PC-9 (cell line): ENCODE measurements around the gene SPDYE2. TPM values are rescaled to one million over a fixed set of nuclear protein-coding genes. Genes with fewer than 3 reads are reported as not detected.
"Not testable (repeated sequence)": the region's sequence is repeated elsewhere in the genome, so short reads cannot be mapped to it uniquely, and the experiment has no call there.

Experiments used
- BruUV-seq: library from RNA; stranded (reverse); fragments of 400-500 nt; replicated peaks from 2 replicates; lab custom pipeline; 2021; lab: Mats Ljungman, UMichigan
- CTCF ChIA-PET: fragments of 300-600 bp; sonication (Branson Sonifier 250); formaldehyde crosslinking; loops from one replicate; lab custom pipeline; 2022; ENCODE audit warnings: antibody characterized with exemption; lab: Charles Lee
- POLR2A ChIA-PET: fragments of 300-600 bp; sonication (Branson Sonifier 250); formaldehyde crosslinking; loops from one replicate; lab custom pipeline; 2022; ENCODE audit warnings: antibody characterized with exemption; ENCODE audit not compliant: unreplicated experiment; lab: Charles Lee
- DNase-seq, 2 experiments: peaks; one replicate each; pipeline versions ENCODE4 v3.0.0 to v3.0.0-alpha.2; 2015 to 2022; ENCODE audit warnings: mixed read lengths in 1 of 2
- H2AFZ ChIP-seq: fragments of 200-600 bp; sonication (generic); 2 replicates; pipeline ENCODE4 v1.8.1; 2017; ENCODE audit warnings: antibody characterized with exemption
- H3F3A ChIP-seq: fragments of 200-600 bp; sonication (generic); 2 replicates; pipeline ENCODE4 v1.8.1; 2017; ENCODE audit warnings: antibody characterized with exemption, mild to moderate bottlenecking, low read depth; ENCODE audit not compliant: insufficient read depth
- H3K27ac ChIP-seq: fragments of 200-600 bp; sonication (generic); 2 replicates; pipeline ENCODE4 v1.6.1; 2016; ENCODE audit warnings: mixed run types
- H3K27me3 ChIP-seq: fragments of 200-600 bp; sonication (generic); 2 replicates; pipeline ENCODE4 v1.6.1; 2016; ENCODE audit warnings: low read depth, mixed run types; ENCODE audit not compliant: insufficient read depth
- H3K36me3 ChIP-seq: fragments of 200-600 bp; sonication (generic); 2 replicates; pipeline ENCODE4 v1.6.1; 2016; ENCODE audit warnings: low read depth, mixed run types
- H3K4me1 ChIP-seq: fragments of 200-600 bp; sonication (generic); replicated peaks from 2 replicates; pipeline ENCODE4 v1.6.1; 2016; ENCODE audit warnings: mixed run types; ENCODE audit not compliant: insufficient read depth
- H3K4me2 ChIP-seq: fragments of 200-600 bp; sonication (generic); 2 replicates; pipeline ENCODE4 v1.6.1; 2017; ENCODE audit warnings: mixed run types
- H3K4me3 ChIP-seq: fragments of 200-600 bp; sonication (generic); 2 replicates; pipeline ENCODE4 v1.6.1; 2016; ENCODE audit warnings: mixed run types
- H3K79me2 ChIP-seq: fragments of 200-600 bp; sonication (generic); 2 replicates; pipeline ENCODE4 v1.6.1; 2017; ENCODE audit warnings: low read depth, mixed run types
- H3K9me2 ChIP-seq: fragments of 200-600 bp; sonication (generic); 2 replicates; pipeline ENCODE4 v1.8.1; 2017; ENCODE audit warnings: mild to moderate bottlenecking; ENCODE audit not compliant: insufficient read depth
- H3K9me3 ChIP-seq: fragments of 200-600 bp; sonication (generic); 2 replicates; pipeline ENCODE4 v1.8.1; 2016; ENCODE audit warnings: low read depth; ENCODE audit not compliant: insufficient read depth
- H4K20me1 ChIP-seq: fragments of 200-600 bp; sonication (generic); 2 replicates; pipeline ENCODE4 v1.8.1; 2017; ENCODE audit not compliant: insufficient read depth
- intact Hi-C: fragments of 100-400 bp; cut with micrococcal nuclease; formaldehyde crosslinking; loops from one replicate; pipeline ENCODE4 v1.10.0; 2022; ENCODE audit not compliant: unreplicated experiment
- total RNA-seq: library from RNA; stranded (reverse); gene quantifications from 2 replicates; pipeline ENCODE4 v1.2.3, GENCODE V29; 2021

The SPDYE2 gene
- total RNA-seq, 1 experiment from 2014 or later = not detected

DNA sequence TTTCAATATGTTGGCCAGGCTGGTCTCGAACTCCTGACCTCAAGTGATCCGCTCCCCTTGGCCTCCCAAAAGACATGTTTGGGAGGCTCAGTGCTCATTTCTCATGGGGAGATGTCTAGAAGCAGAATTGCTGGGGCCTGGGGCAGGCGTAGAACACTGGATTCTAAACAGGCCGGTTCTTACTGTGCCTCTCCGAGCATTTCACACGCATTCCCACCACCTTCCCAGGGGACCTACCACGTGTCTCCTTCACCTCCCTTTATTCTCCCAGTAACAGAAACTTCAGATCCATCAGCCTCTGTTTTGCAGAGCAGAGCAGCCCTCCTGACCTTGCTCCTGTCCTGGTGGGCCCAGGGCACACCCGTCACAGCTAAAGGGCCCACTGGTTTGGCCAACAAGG is 23.8 kb upstream of the SPDYE2 start:
- H3K9me2 ChIP-seq, H2AFZ ChIP-seq, CTCF ChIA-PET, H3K4me3 ChIP-seq, H3K4me2 ChIP-seq, POLR2A ChIA-PET, intact Hi-C loops, H3K27ac ChIP-seq, DNase-seq, H3F3A ChIP-seq, BruUV-seq, H3K27me3 ChIP-seq, H3K79me2 ChIP-seq, H4K20me1 ChIP-seq, H3K9me3 ChIP-seq, H3K36me3 ChIP-seq, H3K4me1 ChIP-seq: not testable (repeated sequence)

DNA sequence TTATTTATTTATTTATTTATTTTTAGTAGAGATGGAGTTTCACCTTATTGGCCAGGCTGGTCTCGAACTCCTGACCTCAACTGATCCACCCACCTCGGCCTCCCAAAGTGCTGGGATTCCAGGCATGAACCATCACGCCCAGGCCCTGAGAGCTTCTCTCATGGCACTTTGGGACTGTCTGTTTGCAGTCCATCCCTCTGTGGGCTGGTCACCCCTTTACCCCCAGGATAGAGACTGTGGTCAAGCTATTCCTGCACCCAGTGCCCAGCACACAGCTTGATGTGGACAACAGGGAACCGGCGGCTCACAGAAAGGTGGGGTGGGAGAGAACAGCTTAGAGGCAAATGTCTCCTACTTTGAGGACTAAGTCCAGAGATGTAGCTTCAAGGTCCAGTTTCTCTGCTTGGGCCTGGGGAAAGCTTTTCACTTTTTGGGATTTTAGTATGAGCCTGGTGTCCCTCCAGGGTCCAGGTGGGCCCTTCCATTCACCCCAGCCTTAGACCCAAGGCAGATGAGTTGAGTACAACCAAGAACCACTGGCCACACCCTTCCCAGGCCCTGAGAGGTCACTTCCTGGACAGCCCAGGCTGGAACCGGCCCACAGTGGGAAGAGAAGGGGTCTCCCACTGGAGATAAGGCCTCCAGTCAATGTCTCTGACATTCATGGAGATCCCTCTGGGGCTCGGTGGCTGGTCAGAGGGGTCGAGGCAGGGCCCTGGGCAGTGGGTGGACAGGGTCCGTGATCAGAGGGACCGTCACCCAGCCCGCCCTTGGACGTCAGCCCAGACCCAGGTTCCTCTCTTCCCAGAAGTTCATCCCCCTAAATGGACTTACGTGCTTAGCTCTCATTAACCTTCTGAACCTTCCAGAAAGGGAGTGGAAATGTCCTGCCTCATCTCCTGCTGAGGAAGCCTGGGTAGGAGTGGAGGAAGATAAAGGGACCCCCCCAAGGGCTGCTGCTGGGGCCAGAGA is 22.9 kb upstream of the SPDYE2 start:
- H3K4me3 ChIP-seq, H3K9me2 ChIP-seq, intact Hi-C loops, BruUV-seq, H3K79me2 ChIP-seq, H3K4me1 ChIP-seq, H3K36me3 ChIP-seq, H3F3A ChIP-seq, CTCF ChIA-PET, H3K27ac ChIP-seq, DNase-seq, H4K20me1 ChIP-seq, H3K4me2 ChIP-seq, H3K27me3 ChIP-seq, POLR2A ChIA-PET, H2AFZ ChIP-seq, H3K9me3 ChIP-seq: not testable (repeated sequence)

DNA sequence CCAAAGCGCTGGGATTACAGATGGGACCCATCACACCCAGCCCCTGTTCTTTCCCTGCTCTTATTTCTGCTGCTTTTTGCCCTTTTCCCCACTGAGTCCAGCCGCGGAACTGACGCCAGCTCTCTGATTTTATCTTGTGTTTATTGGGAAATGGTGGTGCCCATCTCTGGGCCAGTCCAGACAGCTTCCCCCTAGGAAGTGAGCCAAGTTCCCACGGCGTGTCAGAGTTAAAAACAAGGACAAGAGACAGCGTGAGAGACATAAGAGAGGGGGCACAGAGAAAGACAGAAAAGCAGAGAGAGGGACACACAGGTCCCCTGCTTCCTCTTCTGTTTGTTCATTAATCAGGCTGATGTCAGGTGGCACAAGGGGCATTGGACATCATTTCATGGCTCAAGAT is 19.4 kb upstream of the SPDYE2 start:
- H3K79me2 ChIP-seq, H3K9me2 ChIP-seq, H3F3A ChIP-seq, H3K9me3 ChIP-seq, H4K20me1 ChIP-seq, H3K36me3 ChIP-seq, BruUV-seq, CTCF ChIA-PET, intact Hi-C loops, POLR2A ChIA-PET, H3K4me3 ChIP-seq, H3K27me3 ChIP-seq, H3K4me1 ChIP-seq, H3K27ac ChIP-seq, H3K4me2 ChIP-seq, H2AFZ ChIP-seq: not testable (repeated sequence)
- DNase-seq = peak in 1 of 2 experiments; percentile 73

DNA sequence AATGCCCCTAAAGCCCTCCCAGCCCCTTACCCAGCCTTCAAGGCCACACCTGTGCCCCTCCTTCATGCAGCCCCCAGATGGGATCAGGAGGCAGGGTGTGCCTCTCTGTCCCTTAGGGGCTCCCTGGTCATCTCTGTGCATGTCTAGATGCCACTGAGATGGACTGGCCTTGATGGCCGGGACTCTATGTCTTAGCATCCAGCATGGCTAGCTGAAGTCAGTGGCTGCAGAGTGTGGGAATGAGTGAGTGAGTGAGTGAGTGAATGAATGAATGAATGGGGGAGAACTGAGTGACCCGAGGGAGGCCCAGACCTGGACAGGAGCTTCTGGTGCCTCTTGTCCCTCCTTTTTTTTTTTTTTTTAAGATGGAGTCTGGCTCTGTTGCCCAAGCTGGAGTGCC is 18.9 kb upstream of the SPDYE2 start:
- H3K4me2 ChIP-seq, H3K27ac ChIP-seq, H3K4me3 ChIP-seq, DNase-seq, H2AFZ ChIP-seq, CTCF ChIA-PET, H4K20me1 ChIP-seq, POLR2A ChIA-PET, H3K36me3 ChIP-seq, H3K79me2 ChIP-seq, H3K4me1 ChIP-seq, H3K9me3 ChIP-seq, H3K27me3 ChIP-seq, intact Hi-C loops, H3F3A ChIP-seq, BruUV-seq, H3K9me2 ChIP-seq: not testable (repeated sequence)

DNA sequence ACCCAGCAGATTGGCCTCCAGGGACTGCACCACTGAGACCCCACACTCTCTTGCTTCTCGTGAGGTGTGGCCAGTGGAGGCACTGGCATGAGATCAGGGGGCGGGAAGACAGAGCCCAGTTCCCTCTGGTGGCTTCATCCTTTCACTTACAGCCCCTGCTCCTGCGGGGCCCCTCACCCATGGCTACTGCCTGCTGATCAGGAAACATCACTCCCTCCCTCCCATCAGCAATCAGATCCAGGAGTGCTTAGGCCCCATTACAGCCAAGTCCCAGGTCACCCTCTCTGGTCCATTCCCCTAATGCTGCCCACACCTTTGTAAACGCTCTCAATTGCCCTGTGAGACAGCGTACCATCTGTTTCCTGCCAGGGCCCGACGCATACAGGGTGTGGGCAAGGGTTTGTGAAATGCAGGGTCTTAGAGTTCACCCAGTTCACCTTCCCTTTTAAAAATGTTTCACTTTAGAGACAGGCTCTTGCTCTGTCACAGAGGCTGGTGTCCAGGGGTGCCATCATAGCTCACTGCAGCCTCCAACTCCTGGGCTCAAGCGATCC is 15.9 kb upstream of the SPDYE2 start:
- H3K79me2 ChIP-seq, H3K27ac ChIP-seq, H3K9me2 ChIP-seq, H2AFZ ChIP-seq, H3K9me3 ChIP-seq, H3F3A ChIP-seq, H3K4me2 ChIP-seq, POLR2A ChIA-PET, intact Hi-C loops, H3K4me1 ChIP-seq, CTCF ChIA-PET, H3K27me3 ChIP-seq, DNase-seq, BruUV-seq, H3K36me3 ChIP-seq, H3K4me3 ChIP-seq, H4K20me1 ChIP-seq: not testable (repeated sequence)

DNA sequence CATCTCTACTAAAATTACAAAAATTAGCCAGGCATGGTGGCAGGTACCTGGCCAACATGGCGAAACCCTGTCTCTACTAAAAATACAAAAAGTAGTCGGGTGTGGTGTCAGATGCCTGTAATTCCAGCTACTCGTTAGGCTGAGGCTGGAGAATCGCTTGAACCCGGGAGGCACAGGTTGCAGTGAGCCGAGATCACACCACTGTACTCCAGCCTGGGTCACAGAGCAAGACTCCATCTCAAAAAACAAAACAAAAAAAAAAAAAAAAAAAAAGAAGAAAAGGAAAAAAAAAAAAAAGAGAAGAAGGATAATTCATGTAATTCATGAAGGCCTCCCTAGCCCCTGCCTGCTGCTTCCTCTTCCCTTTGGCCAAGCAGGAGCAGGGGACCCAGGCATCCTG is 10.4 kb upstream of the SPDYE2 start:
- DNase-seq, H3F3A ChIP-seq, H3K27ac ChIP-seq, BruUV-seq, intact Hi-C loops, H3K36me3 ChIP-seq, H3K9me3 ChIP-seq, H3K4me1 ChIP-seq, H3K4me2 ChIP-seq, H3K27me3 ChIP-seq, H4K20me1 ChIP-seq, H3K9me2 ChIP-seq, CTCF ChIA-PET, H3K4me3 ChIP-seq, POLR2A ChIA-PET, H2AFZ ChIP-seq, H3K79me2 ChIP-seq: not testable (repeated sequence)

DNA sequence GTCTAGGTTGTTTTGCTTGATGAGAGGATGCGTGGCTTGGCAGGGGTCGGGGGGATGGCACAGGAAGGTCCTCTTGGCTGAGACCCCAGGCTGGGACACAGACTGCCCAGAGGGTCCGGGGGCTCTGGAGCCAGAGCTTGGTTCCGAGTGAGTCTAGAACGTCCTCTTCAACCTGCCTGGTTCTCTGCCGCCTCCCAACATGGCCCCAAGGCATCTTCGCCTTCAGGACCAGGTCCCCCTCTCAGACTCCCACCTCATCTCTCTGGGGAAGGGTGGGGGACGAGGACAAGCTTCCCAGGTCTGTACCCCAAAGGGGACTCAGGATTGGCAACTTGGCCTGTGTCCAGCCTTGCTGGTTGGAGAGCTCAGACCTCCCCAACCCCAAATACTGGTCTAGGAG is 8.9 kb upstream of the SPDYE2 start:
- intact Hi-C loops, H3K4me3 ChIP-seq, H3K4me1 ChIP-seq, H3K27ac ChIP-seq, H3K9me2 ChIP-seq, H4K20me1 ChIP-seq, POLR2A ChIA-PET, CTCF ChIA-PET, DNase-seq, H3K36me3 ChIP-seq, H3F3A ChIP-seq, H3K79me2 ChIP-seq, BruUV-seq, H3K9me3 ChIP-seq, H2AFZ ChIP-seq, H3K4me2 ChIP-seq, H3K27me3 ChIP-seq: not testable (repeated sequence)
